Tibial nerve (tissue), 4 donors: ENCODE data around the gene COL8A1. TPM values are rescaled to one million over a fixed set of nuclear protein-coding genes. Genes with fewer than 3 reads are reported as not detected.

ENCODE experiments used
- DNase-seq, 2 donors: peaks; one replicate each; pipeline ENCODE4 v3.0.0-alpha.2; 2019; ENCODE audit warnings: low spot score in 2 of 2
- H3K27ac ChIP-seq, 4 donors: fragments of 200-600 bp; sonication (generic) in 3 of 4; one replicate each; pipeline ENCODE4 v1.5.1; 2017 to 2019; ENCODE audit warnings: mild to moderate bottlenecking in 1 of 4
- H3K27me3 ChIP-seq, 2 donors: fragments of 200-600 bp; sonication (generic) in 1 of 2; one replicate each; pipeline versions ENCODE4 v1.5.1 to v1.6.0; 2017 to 2019
- H3K36me3 ChIP-seq, 3 donors: fragments of 200-600 bp; sonication (generic); one replicate each; pipeline ENCODE4 v1.5.1; 2018 to 2019
- H3K4me1 ChIP-seq, 4 donors: fragments of 200-600 bp; sonication (generic) in 3 of 4; one replicate each; pipeline ENCODE4 v1.5.1; 2017 to 2019
- H3K4me3 ChIP-seq, 4 donors: fragments of 200-600 bp; sonication (generic) in 3 of 4; one replicate each; pipeline ENCODE4 v1.5.1; 2017 to 2019; ENCODE audit warnings: mild to moderate bottlenecking in 1 of 4, moderate library complexity in 1 of 4
- H3K9me3 ChIP-seq, 4 donors: fragments of 200-600 bp; sonication (generic) in 3 of 4; one replicate each; pipeline ENCODE4 v1.5.1; 2017 to 2019
- EP300 ChIP-seq, 2 donors: sonication (generic); formaldehyde crosslinking; IDR thresholded peaks; one replicate each; pipeline ENCODE4 v1.6.1; 2017; ENCODE audit warnings: antibody characterized with exemption in 2 of 2, mild to moderate bottlenecking in 1 of 2
- POLR2A ChIP-seq, 2 donors: fragments of 450-650 bp; IDR thresholded peaks; one replicate each; pipeline ENCODE4 v1.6.1; 2017; ENCODE audit warnings: antibody characterized with exemption in 2 of 2, mild to moderate bottlenecking in 2 of 2, moderate library complexity in 2 of 2
- whole genome bisulfite sequencing, 2 donors: methylation state at CpG; one replicate each; pipeline ENCODE4 v1.1.5; 2018; 5-methylcytosine and 5-hydroxymethylcytosine counted together
- total RNA-seq, 4 donors: library from RNA; depleted of rRNA; stranded (reverse); fragments of >200 nt; gene quantifications; one replicate each; pipeline ENCODE4 v1.1.0, GENCODE V29; 2016
- TF ChIP-seq, protein P1 (sequence below), 5 experiments: fragments of 200-600 bp in 3 of 5; fragments of 450-650 bp in 2 of 5; sonication (generic) in 3 of 5; IDR thresholded peaks; one replicate each; pipeline ENCODE4 v1.5.1; 2016 to 2019; ENCODE audit warnings: antibody characterized with exemption in 5 of 5, mild to moderate bottlenecking in 3 of 5, moderate library complexity in 2 of 5

Gene COL8A1
- total RNA-seq, 4 donors from 2014 or later = 144 to 217 (median 177) TPM

DNA sequence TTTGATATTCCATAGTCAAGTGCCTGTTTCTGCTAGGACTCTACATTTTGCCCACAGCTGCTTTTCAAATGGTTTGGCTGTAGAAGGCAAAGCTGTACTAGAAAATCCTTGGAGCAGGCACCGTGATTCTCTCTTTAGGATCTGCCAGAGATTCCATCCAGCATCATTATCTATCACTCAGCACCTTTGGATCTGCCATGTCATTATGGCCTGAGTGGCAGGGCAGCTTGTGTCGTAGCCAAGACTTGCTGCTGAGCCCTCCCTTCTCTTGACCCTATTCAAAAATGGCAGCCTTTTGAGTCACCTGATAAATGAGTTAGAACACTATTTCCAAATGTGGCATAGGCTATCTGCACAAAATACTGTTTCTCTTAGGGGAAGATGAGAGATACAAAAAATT, 171.2 kb downstream of the COL8A1 start:
- Histone ChIP-seq H3K27me3 (no peaks in the 10 kb centered on the region), H3K9me3 (peaks cover 0 to 17% (median 0%) of the 10 kb centered on the region in 4 donors), H3K4me1 (no peaks in the 10 kb centered on the region), H3K36me3 (peaks cover 0 to 7% (median 0%) of the 10 kb centered on the region in 3 donors), H3K27ac (no peak overlapping the region), H3K4me3 (no peak overlapping the region)
- WGBS, 2 donors = 94 to 100% methylated on average over 2 of the region's 2 CpGs
- no peak for DNase-seq
- TF ChIP-seq EP300 (IDR thresholded peaks at IDR 0.05) (no peak), POLR2A (IDR thresholded peaks at IDR 0.05) (no peak)
- TF ChIP-seq, protein P1, sequence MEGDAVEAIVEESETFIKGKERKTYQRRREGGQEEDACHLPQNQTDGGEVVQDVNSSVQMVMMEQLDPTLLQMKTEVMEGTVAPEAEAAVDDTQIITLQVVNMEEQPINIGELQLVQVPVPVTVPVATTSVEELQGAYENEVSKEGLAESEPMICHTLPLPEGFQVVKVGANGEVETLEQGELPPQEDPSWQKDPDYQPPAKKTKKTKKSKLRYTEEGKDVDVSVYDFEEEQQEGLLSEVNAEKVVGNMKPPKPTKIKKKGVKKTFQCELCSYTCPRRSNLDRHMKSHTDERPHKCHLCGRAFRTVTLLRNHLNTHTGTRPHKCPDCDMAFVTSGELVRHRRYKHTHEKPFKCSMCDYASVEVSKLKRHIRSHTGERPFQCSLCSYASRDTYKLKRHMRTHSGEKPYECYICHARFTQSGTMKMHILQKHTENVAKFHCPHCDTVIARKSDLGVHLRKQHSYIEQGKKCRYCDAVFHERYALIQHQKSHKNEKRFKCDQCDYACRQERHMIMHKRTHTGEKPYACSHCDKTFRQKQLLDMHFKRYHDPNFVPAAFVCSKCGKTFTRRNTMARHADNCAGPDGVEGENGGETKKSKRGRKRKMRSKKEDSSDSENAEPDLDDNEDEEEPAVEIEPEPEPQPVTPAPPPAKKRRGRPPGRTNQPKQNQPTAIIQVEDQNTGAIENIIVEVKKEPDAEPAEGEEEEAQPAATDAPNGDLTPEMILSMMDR (IDR thresholded peaks at IDR 0.05) = no peak

DNA sequence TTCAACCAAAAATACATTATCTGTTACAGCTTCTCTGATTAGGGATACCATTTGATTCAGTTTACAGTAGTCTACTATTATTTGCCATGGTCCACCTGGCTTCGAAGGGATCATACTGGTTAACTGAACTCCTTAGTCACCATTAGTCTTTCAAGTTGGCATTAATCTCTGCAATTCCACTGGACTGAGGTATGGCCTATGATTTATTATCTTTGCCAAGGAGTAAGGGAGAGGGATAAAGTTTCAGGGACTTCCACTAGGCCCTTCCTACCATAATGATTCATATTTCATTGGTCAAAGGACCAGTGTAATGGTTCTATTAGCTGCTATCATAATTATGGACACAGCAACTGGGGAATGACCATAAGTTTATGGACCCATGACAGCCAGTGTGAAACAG, 172.0 kb downstream of the COL8A1 start:
- DNase-seq = no peak
- Histone ChIP-seq H3K27me3 (no peaks in the 10 kb centered on the region), H3K4me3 (no peak overlapping the region), H3K9me3 (peaks cover 0 to 9% (median 0%) of the 10 kb centered on the region in 4 donors), H3K4me1 (no peaks in the 10 kb centered on the region), H3K36me3 (no peaks in the 10 kb centered on the region), H3K27ac (no peak overlapping the region)
- TF ChIP-seq, protein P1 (IDR thresholded peaks at IDR 0.05) = no peak
- TF ChIP-seq POLR2A (IDR thresholded peaks at IDR 0.05) = no peak
- no peak for TF ChIP-seq EP300 (IDR thresholded peaks at IDR 0.05)
- 95 to 97% methylated on average over 1 of the region's 1 CpG for WGBS, 2 donors

DNA sequence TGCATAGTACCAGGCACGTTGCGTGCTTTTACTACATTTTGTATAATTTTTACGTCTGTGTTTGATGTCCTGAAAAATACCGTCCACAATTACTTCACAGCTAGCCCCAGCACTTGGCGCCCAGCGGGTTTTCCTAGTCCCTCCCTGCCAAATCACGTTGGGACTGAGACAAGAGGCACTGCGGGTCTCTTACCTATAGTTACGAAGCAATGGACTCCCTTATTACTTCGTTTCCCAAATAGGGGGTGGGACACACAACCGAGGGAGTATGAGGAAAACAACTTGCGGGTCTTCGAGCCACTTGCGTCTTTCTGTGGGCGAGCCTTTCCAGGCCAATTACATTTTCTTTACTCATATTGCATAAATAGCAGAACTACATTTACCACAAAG, 178.6 kb downstream of the COL8A1 start:
- no peaks in the 10 kb centered on the region for H3K9me3 ChIP-seq
- H3K4me1 ChIP-seq = peaks cover 0 to 31% (median 9%) of the 10 kb centered on the region in 4 donors
- TF ChIP-seq EP300 (IDR thresholded peaks at IDR 0.05) = no peak
- no peak for TF ChIP-seq POLR2A (IDR thresholded peaks at IDR 0.05)
- TF ChIP-seq, protein P1 (IDR thresholded peaks at IDR 0.05) = no peak
- WGBS, 2 donors = 3 to 4% methylated on average over 14 of the region's 15 CpGs
- no peaks in the 10 kb centered on the region for H3K36me3 ChIP-seq
- H3K27me3 ChIP-seq = no peaks in the 10 kb centered on the region
- no peak for DNase-seq
- peak overlapping the region; percentile 77 to 92 (median 88) for H3K27ac ChIP-seq
- H3K4me3 ChIP-seq = peak overlapping the region; percentile 69 to 84 (median 81)

DNA sequence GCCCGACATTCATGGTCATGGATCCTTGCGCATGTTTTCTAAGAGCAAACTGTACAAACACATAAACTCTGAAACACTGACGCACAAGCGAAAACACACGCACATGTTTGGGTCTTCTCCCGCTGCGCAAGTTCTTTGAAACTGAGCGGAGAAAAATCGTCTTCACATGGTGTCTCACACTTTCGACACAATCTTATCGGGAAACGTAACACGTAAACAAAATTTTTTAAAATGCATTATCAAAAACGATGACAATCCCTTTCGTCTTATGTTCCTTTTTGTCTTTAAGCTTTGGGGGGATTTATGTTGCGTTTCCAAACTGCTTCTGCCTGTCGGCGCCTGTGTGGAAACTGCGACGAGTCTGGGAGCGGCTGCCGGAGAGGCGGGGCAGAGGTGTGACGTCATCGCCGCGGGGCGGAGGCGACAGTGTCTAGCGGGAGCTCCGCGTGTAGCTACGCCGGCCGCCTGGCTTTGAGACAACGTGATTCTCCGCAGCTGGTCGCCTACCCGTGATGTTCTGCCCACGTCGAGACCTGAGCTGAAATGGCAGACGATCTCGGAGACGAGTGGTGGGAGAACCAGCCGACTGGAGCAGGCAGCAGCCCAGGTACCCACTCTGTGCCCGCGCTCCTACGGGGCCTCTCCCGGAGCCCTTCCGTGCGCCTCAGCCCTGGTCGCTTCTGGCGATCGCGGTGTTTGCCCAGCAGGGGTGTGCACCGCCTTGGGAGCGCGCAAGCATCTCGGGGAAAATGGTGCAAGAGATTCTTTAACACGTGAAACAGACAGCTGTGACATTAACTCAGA, 179.2 kb downstream of the COL8A1 start, which contains the start of gene CMSS1:
TSS of gene CMSS1 (plus strand) at position 426 of the 804 bp plus-strand sequence.
- no peaks in the 10 kb centered on the region for H3K36me3 ChIP-seq
- no peaks in the 10 kb centered on the region for H3K9me3 ChIP-seq
- H3K27ac ChIP-seq = peak within 1 kb of the TSS; percentile 77 to 92 (median 88)
- H3K27me3 ChIP-seq = no peaks in the 10 kb centered on the region
- peak in 1 of 2 donors; percentile 69 for TF ChIP-seq POLR2A (IDR thresholded peaks at IDR 0.05)
- TF ChIP-seq, protein P1 (IDR thresholded peaks at IDR 0.05) = peak in 3 of 5 experiments; percentile 8 to 59 (median 41)
- peak; percentile 73 to 90 for TF ChIP-seq EP300 (IDR thresholded peaks at IDR 0.05)
- peak within 1 kb of the TSS; percentile 69 to 84 (median 81) for H3K4me3 ChIP-seq
- WGBS, 2 donors = 0 to 1% methylated on average over 53 to 59 of the region's 60 CpGs
- DNase-seq = peak; percentile 88 to 89
- peaks cover 0 to 31% (median 9%) of the 10 kb centered on the region in 4 donors for H3K4me1 ChIP-seq

DNA sequence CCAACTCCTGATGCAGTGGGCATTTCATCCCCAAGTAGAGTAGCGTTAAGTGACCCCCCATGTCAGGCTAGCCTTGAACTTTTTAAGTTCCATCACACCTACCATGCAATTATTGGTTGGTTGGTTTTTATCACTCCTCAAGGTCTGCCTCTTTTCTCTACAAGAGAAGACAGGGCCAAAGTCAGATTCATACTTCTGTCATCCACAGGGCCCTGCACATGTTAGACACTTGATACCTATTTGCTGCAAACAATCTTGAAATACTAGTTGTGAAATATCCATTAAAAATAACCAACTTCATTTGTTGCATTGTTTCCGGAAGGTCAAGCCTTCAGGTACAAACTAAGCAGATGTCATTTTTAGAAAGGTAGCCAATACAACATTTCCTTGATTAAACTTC, 180.4 kb downstream of the COL8A1 start:
- DNase-seq = no peak
- WGBS, 2 donors = 72 to 73% methylated on average over 2 of the region's 2 CpGs
- Histone ChIP-seq H3K9me3 (no peaks in the 10 kb centered on the region), H3K4me1 (peaks cover 0 to 31% (median 9%) of the 10 kb centered on the region in 4 donors), H3K27ac (peak overlapping the region in 1 of 4 donors; percentile 92), H3K4me3 (peak overlapping the region in 1 of 4 donors; percentile 78), H3K27me3 (no peaks in the 10 kb centered on the region), H3K36me3 (no peaks in the 10 kb centered on the region)
- TF ChIP-seq POLR2A (IDR thresholded peaks at IDR 0.05) = no peak
- TF ChIP-seq, protein P1 (IDR thresholded peaks at IDR 0.05) = no peak
- no peak for TF ChIP-seq EP300 (IDR thresholded peaks at IDR 0.05)
